Raji (cell line): ENCODE data around the gene MYH16.

Source experiments
- POLR2A ChIP-seq: IDR thresholded peaks from 2 replicates; pipeline ENCODE4 v1.6.1; 2011; ENCODE audit warnings: low read depth, low read length, control low read depth; ENCODE audit not compliant: insufficient read depth

The MYH16 gene

DNA sequence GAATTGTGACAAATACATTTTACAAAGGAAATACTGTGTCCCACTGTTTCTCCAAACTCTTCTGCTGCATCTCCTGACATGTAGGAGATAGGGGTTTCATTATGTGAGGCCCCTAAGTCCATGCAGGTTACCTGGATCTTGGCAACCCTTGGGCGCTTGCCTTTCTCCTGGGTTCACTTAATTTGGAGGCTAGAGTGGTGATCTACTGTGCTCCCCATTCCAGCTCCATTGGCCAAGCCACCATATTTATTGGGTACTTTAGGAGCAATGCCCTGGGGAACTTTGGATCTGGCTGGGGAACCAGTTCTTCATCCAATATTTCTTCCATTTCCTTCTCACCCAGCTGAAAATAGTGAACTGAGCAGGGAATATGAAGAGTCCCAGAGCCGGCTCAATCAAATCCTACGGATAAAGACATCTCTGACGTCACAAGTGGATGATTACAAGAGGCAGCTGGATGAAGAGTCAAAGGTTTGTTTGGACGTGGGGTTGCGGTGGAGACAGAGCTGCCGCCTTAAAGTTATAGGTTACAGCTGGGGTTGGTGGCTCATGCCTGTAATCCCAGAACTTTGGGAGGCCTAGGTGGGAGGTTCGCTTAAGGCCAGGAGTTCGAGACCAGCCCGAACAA lies 18.5 kb downstream of the MYH16 start:
- no peak for TF ChIP-seq POLR2A

DNA sequence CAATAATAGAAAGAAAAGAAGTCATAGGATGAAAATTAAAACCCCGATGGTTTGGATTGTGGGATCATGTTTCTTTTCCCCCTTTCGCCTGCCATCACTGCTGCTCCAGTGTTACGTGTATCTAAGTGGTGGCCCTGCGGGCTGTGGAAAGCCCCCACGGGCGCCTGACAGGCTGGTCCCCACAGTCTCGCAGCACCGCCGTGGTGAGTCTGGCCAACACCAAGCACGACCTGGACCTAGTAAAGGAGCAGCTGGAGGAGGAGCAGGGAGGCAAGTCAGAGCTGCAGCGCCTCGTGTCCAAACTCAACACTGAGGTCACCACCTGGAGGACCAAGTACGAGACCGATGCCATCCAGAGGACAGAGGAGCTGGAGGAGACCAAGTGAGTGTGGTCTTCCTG lies 19.5 kb downstream of the MYH16 start:
- no peak for TF ChIP-seq POLR2A

DNA sequence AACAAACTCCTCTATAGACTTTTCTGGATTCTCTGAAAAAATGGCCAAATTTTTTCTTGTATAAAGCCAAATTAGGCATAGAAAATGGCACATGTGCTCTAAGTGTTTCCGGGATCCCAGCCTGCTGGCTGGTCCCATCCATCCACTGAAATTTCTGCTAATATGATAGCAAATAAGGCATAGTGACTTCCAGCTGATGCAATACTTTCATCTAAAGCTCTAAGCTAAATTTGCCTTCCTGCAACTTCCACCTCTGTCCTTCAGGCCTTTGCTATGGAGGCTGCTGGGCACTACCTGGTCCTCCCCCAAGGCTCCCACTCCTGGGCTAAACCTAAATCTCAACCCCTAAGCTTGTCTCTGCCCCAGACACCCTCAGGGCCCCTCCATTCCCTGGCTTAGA lies 20.5 kb downstream of the MYH16 start:
- no peak for TF ChIP-seq POLR2A

GRCh38 chr7:99293650-99294049 lies 21.0 kb downstream of the MYH16 start:
- TF ChIP-seq POLR2A: no peak

DNA sequence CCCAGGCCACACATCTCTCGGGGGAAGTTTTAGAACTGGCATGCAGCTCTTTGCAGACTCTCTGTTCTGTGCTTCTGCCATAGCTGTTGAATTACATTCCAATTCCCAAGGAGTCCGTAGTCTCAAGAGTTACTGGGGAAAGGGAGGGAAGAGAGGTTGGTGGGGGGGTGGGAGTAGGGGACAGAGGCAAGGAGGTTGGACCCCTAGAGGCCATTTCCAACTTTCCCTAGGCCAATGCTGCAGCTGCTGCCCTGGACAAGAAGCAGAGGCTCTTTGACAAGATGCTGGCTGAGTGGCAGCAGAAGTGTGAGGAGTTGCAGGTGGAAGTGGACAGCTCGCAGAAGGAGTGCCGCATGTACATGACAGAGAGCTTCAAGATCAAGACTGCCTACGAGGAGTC lies 23.8 kb downstream of the MYH16 start:
- no peak for TF ChIP-seq POLR2A

GRCh38 chr7:99301496-99301895 lies 28.9 kb downstream of the MYH16 start:
- TF ChIP-seq POLR2A: no peak

DNA sequence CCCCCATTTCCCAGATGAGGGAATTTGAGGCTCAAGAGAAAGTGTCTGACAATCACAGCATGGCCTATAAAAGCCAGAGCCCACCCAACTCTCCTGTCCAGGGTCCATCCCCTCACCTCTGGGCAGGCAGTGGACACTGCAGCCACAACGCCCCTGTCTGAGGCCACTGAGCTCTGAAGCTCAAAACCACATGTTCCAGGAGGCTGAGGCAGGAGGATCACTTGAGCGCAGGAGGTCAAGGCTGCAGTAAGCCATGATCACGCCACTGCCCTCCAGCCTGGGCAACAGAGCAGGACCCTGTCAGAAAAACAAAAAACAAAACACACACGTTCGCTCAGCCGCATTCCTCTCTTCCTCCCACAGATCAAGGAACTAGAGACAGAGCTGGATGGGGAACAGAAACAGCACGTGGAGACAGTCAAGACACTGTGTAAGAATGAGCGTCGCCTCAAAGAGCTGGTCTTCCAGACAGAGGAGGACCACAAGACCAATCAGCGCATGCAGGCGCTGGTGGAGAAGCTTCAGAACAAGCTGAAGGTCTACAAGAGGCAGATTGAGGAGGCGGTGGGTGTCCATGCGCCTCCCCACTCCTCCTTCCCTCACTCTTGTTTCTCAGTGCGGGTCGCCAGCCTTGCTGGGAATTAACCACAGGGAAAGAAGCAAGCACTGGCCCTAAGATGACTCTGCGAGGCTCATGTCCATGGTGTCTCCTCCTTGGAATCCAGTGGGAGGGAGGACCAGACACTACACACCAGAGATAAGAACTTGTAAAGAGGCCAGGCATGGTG lies 33.0 kb downstream of the MYH16 start:
- TF ChIP-seq POLR2A: no peak

DNA sequence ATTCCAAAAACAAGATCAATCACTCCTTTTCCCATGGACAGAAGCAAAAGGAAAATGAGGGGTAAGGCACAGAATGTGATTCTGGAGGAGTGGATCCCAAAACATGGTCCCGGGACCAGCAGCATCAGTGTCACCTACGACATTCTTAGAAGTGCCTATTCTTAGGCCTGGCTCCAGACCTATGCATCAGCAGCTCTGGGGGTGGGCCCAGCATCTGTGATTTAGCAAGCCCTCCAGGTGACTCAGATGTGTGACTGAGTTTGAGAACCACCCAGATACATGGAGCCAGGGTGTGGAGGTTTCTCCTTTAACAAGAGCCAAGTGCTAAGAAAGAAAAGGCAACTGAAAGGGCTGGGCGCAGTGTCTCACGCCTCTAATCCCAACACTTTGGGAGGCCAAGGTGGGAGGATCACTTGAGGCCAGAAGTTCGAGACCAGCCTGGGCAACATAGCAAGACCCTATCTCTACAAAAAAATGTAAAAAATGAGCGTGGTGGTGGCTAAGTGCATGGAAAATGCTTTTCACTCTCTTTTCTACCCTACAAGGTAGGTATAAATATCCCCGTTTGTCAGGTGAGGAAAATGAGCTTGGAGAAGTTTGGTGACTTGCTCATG lies 35.9 kb downstream of the MYH16 start:
- TF ChIP-seq POLR2A: no peak

GRCh38 chr7:99309111-99309510 lies 36.5 kb downstream of the MYH16 start:
- no peak for TF ChIP-seq POLR2A

- TF ChIP-seq POLR2A: no peak
Measured at GRCh38 chr7:99310004-99310403, 37.4 kb downstream of the MYH16 start.

DNA sequence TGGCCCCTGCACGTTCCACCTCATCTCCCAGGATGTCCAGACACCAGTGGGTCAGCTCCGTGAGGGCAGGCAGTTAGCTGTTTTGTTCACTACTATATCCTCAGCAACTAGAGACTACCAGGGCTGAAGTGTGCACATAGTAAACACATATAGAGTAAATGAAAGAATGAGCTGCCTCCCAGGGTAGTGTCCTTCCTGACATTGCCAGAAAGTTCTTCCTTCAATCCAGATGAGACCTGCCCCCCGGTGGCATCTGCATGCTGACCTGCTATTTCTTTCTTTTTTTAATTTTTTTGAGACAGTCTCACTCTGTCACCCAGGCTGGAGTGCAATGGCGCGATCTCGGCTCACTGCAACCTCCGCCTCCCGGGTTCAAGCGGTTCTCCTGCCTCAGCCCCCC lies 39.1 kb downstream of the MYH16 start:
- TF ChIP-seq POLR2A: no peak

DNA sequence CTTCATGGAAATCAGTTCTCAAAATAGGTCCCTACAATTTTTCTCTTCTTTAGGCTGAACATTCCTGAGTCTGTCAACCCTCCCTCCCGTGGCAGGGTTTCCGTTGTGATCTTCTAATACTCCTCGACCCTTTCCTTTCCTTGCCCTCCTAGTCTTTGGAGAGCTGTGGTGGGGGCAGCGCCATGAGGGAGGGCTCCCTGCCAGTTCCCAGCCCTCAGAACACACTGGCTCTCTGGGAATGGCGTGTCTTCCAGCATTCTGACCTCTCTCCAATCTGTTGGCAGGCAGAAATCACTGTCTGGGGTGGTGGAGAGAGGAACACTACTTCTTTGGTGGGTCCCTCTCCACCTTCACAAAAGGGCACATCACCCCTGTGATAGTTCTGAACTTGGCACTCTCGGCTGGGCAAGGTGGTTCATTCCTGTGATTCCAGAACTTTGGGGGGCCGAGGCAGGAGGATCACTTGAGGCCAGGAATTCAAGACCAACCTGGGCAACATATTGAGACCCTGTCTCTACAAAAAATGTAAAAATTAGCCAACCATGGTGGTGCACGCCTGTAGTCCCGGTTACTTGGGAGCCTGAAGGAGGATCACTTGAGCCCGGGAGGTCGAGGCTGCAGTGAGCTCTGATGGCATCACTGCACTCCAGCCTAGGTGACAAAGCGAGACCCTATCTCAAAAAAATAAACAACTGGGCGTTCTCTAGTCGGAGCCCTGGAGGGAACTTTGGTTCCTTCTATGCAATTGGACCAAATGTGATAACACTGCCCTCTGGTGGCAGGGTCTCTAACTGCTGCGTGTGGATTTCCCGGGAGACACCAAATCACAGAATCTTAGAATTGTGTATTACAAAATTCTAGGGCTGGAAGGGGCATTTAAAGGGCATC lies 39.9 kb downstream of the MYH16 start:
- no peak for TF ChIP-seq POLR2A

DNA sequence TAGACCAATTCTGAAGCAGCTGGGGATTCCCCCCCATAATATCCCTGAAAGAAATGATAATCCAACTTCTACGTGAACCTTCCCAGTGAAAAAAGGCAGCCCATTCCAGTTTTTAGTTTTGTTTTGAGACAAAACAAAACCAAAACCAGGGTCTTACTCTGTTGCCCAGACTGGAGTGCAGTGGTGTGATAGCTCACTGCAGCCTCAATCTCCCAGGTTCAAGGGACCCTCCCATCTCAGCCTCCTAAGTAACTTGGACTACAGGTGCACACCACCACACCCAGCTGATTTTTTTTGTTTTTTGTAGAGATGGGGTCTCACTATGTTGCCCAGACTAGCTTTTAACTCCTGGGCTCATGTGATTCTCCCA lies 40.5 kb downstream of the MYH16 start:
- TF ChIP-seq POLR2A: no peak

- no peak for TF ChIP-seq POLR2A
Measured at GRCh38 chr7:99314504-99314903, 41.9 kb downstream of the MYH16 start.

DNA sequence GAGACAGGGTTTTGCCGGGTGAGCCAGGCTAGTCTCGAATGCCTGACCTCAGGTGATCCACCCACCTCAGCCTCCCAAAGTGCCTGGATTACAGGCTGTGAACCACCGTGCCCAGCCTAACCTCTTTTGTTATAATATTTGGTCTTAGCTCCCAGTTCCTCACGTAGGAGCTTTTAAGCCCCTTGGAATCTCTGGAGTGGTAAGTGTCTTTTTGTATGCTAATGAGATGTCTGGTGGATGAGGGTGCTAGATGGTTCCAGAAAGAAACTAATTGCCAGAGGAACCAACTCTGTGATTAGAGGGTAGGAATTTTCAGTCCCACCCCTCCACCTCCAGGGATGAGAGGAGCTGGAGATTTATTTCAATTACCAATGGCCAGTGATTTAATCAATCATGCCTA lies 47.7 kb downstream of the MYH16 start:
- TF ChIP-seq POLR2A: no peak
